Inflammatory macrophage treated with lipopolysaccharide for 4 hours (primary cell): Measurements from ENCODE around the gene JOSD2.
A peak's percentile ranks its signal among the peaks of the same experiment; 100 is the strongest.
"Not testable (repeated sequence)": the region's sequence is repeated elsewhere in the genome, so short reads cannot be mapped to it uniquely, and the experiment has no call there.

Source experiments
- DNase-seq: peaks from one replicate; pipeline ENCODE4 v3.0.0-alpha.2; 2020

Gene JOSD2

DNA sequence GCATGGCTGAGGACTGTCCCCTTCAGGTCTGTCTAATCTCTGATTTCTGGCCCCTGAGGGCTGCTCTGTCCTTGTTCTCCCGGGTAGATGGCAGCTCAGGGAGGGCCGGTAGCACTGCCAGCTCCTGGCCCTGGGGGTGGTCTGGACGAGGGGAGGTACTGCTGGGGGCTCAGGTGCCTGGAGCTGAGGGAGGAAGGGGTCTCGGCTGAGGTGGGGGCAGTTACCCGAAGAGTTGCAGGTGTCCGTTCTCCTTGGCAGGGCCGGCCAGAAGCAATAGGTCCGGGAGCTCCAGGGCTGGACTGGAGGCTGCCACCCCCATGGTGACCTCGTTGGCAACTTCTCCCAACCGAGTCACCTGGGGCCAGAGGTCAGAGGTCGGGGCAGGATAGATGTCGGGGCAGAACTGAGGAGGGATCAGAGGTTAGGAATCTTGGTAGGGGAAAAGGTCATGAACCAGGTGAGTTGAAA, 35.9 kb downstream of the JOSD2 start:
- DNase-seq = no peak

DNA sequence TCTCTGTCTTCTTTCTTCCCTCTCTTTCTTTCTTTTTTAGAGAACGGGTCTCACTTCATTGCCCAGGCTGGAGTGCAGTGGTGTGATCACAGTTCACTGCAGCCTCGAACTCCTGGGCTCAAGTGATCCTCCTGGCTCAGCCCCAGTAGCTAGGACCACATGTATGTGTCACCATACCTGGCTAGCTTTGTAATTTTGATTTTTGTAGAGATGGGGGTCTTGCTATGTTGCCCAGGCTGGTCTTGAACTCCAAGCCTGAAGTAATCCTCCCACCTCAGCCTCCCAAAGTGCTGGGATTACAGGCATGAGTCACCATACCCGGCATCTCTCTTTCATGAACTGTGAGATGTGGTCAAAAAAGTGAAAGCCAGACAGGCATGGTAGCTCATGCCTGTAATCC, 37.7 kb downstream of the JOSD2 start:
- not testable (repeated sequence) for DNase-seq

DNA sequence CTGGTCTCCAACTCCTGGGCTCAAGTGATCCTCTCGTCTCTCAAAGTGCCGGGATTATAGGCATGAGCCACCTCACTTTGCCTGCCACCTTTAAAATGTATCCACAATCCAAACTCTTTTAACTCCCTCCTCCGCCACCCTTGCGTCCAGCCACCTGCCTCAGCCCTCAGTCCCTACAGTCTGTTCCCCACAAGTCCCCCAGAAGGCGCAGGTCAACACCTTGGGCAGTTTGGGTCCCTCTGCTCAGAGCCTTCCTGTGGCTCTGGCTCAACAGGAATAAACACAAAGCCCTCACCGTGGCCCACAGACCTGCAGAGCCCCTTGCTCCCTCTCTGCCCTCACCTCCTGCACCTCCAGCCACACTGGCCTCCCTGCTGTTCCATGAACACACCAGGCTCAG, 42.2 kb downstream of the JOSD2 start:
- DNase-seq = no peak

DNA sequence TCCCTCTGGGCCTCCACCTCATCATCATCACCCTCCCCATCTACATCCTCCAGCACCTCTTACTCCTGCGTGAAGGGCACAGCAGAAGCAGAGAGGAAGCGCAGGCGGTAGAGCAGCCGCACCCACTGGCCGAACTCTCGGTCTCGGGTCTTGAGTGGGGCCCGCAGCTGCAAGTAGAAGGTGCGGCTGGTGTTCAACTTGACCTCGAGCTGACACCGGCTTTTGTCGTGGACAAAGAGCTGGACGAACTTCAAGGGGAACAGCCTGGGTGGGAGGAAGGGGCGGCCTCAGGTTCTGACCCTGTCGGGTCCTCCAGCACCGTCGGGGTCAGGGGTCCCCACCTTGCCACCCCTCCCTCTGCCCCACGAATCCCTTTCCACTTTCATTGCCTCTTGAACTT, 43.4 kb downstream of the JOSD2 start:
- DNase-seq = no peak

DNA sequence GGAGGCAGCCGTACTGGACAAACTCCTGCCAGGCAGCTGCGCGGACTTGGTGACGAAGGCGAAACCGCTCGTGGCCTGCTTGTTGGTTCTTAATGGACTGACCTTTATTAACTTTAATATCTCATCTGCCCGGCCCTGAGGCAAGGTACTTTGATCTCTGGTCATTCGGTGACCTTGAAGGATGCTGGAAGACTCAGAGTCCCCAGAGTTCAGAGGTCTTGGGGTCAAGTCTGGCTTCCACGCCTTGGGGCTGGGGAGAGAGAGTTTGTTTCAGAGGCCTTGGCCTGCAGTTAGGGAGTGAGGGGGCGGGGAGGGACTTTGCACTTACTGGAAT, 44.3 kb downstream of the JOSD2 start:
- no peak for DNase-seq

DNA sequence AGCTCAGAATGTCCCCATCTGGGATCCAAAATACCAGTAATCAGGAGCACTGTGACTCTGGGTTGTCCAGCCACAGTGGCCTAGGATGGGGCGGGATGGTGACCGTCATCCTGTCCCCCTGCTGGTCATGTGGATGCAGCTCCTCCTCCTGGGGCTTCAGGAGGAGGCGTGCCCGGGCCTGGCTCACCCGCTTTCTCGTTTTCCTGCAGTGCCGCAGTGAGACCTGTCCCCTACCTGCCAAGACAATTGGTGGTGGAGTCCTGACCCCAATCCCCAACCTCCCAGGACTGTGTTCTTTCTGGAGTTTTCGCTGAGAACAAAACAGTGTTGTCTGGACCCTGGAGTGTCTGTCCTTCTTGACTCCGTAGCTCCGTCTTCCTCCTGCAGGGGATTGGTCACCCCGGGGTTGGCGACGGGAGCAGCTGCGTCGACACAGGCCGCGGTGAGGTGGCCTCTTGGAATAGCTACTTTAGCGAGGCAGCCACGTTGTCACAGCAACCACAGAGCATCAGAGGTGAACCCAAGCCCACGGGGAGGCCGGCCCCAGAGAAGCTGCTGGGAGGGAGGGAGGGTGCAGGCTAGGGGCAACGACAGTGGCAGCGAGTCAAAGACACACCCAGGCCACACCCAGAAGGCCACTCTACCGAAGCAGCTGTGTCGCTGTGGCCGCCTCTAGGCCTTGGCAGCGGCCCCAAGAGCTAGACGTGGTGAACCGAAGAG, 44.8 kb downstream of the JOSD2 start:
- DNase-seq = no peak

DNA sequence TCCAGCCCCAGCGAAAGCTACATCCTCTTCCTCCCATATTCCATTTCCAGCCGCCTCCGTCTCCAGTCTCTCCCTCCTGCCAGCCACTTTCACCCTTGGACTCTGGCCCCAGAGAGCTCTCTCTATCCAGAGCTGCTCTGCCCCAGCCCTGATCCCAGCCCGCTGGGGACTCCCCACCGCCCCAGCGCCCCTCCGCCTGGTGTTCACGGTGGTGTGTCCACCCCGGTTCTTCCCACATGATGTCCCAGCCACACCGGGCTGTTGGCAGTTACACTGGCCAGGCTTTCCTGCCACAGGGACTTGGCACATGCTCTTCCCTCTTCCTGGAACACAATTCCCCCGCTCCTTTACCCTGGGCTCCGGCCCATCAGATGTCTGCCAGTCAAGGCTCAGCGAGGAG, 46.0 kb downstream of the JOSD2 start:
- no peak for DNase-seq

DNA sequence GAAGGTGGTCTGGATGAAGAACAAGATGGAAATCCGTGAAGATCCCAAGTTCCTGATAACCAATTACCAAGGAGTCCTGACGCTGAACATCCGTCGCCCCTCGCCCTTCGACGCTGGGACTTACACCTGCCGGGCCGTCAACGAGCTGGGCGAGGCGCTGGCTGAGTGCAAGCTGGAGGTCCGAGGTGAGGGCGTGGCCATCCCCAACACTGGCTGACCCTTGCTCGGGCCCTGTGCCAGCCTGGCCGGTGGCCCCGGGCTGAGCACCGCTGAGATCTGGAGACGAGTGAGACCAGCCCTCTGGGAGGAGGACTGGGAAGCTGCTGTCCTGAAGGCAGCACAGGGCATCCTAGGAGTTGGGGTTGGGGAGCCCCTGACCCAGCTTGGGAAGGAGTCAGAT, 46.6 kb downstream of the JOSD2 start:
- no peak for DNase-seq

DNA sequence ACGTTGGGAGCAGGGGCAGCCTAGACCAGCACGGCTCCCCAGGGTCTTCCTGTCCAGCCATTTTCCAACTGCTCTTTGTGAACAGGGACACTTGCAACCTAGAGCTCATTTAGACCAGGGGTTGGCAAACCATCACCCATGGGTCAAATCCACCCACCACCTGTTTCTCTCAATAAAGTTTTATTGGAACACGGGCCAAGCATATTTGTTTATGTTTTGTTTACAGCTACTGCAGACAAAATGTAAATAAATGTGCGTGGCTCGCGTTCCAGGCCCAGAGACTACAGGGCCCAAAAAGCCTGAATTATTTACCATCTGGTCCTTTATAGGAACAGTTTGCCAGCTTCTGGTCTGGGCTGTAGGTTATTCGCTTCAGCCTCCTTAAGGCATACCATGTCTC, 48.0 kb downstream of the JOSD2 start:
- no peak for DNase-seq

DNA sequence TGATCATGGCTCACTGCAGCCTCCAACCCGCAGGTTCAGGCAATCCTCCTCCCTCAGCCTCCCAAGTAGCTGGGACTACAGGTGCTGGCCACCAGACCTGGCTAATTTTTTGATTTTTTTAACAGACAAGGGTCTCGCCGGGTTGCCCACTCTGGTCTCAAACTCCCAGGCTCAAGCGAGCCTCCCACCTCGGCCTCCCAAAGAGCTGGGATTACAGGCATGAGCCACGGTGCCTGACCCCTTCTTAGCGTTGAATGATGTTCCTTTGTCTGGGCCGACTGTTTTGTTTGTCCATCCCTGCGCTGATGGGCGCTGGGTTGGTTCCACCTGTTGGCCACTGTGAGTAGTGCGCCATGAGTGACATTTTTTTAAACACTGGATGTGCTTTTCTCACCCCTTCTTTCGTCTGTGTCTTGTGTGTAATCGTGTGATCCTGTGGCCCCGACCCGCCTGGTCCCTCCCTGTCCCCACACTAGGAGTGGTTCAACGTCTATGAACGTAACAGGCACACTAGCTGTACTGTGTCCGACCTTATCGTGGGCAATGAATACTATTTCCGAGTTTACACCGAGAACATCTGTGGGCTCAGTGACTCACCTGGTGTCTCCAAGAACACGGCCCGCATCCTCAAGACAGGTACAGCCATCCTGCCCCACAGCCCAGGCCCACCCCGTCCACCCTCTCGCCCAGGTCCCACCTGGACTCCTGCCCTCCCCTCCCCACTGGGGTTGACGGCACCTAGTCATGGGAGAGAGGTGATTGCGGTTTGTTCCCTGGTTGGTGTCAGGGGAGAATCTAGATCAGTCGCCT, 49.7 kb downstream of the JOSD2 start:
- peak; percentile 63 for DNase-seq

DNA sequence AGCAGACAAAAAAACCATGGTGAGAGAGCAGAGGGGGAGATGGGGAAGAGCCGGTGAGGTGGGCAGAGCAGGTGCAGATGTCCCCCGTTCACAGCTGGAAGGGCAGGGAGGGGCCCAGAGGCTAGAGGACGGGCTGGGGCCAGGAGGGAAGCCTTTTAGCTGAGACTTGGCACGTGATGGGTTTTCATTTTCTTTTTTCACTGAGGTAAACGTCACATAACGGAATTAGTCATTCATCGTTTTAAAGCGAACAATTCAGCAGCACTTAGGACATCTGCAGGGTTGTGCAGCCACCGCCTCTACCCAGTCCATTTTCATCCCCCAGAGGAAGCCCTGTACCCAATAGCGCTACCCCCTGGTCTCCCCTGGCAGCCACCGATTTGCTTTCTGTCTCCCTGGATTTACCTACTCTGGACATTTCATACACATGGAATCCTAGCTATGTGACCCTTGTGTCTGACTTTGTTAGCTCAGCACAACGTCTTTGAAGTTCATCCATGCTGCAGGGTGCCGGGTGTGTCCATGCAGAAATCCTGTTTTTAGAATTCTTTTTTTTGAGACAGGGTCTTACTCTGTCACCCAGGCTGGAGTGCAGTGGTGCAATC, 50.7 kb downstream of the JOSD2 start:
- DNase-seq = no peak

DNA sequence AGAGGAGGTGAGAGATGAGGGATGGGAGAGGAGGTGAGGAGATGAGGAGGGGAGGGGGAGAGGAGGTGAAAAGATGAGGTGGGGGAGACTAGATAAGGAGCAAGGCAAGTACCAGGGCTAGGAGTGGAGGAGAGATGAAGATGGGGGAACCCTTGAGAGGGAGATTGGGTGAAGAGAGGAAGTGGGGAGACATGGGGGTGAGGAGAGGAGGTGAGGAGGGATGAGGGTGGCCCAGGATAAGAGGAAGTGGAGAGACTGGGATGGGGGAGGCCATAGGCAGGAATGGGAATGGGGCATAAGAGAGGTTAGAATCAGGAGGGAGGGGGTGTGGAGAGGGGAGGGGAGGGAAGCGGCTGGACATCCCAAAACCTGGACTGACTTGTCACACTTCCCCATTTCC, 51.4 kb downstream of the JOSD2 start:
- DNase-seq = no peak

DNA sequence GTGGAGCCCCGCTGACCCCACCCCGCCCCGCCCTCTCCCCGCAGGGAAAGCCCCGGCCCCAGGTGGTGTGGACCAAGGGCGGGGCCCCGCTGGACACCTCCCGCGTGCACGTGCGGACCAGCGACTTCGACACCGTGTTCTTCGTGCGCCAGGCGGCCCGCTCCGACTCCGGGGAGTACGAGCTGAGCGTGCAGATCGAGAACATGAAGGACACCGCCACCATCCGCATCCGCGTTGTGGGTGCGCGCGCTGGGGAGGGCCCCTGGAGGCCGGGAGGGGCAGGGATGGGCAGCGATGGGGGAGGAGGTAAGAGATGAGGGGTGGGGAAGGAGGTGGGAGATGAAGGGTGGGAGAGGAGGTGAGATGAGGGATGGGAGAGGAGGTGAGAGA, 51.9 kb downstream of the JOSD2 start:
- no peak for DNase-seq

DNA sequence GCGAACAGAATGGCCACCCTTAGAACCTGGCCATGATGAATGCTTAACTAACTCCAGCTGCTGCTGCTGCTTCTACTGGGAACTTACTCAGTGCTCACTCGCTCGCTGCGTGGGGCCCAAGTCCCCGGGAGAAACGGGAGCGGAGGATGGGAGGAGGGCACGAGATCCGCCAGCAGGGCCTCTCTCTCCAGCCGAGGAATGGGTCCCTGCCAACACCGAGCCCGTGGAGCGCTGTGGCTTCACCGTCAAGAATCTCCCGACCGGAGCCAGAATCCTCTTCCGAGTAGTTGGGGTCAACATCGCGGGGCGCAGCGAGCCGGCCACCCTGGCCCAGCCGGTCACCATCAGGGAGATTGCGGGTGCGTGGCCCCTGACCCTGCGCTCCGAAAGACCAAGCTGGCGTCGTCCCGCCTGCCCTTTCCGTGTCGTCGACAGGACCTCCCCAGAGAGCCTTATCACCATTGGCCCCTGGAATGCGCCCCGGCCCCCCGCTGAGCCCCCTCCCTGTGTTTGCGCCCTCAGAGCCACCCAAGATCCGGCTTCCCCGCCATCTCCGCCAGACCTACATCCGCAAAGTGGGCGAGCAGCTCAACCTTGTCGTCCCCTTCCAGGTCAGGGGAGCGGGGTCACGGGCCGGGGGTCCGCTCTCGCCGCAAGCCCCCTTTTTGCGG, 52.5 kb downstream of the JOSD2 start:
- DNase-seq = no peak

DNA sequence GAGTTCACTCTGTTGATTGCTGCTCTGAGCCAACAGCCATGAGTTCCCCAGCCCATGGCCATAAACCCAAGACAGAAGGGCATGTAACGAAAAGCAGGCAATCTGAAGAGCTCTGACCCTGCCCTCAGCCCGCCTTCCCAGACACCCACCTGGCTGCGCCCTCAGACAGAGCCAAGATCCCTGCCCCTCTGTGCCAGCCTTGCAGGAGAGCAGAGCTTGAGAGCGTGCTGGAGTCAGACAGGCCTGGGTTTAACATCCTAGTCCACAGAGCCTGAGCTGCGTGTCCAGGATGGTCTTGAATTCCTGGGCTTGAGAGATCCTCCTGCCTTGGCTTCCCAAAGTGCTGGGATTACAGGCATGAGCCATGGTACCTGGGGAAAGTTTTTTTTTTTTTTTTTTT, 53.7 kb downstream of the JOSD2 start:
- no peak for DNase-seq
